OCI-LY3 (cell line): ENCODE results near the gene HEG1.

Experiments
- CTCF ChIP-seq: fragments of 200-600, 300-600 bp; sonication (generic); IDR thresholded peaks from 2 replicates; pipeline ENCODE4 v1.5.1; 2014; ENCODE audit warnings: antibody characterized with exemption, low read length, low read depth
- EZH2phosphoT487 ChIP-seq: fragments of 200-600 bp; shearing (Covaris generic); IDR thresholded peaks from 2 replicates; pipeline ENCODE4 v1.6.1; 2018; ENCODE audit warnings: antibody characterized with exemption, mixed run types, low read depth

DNA sequence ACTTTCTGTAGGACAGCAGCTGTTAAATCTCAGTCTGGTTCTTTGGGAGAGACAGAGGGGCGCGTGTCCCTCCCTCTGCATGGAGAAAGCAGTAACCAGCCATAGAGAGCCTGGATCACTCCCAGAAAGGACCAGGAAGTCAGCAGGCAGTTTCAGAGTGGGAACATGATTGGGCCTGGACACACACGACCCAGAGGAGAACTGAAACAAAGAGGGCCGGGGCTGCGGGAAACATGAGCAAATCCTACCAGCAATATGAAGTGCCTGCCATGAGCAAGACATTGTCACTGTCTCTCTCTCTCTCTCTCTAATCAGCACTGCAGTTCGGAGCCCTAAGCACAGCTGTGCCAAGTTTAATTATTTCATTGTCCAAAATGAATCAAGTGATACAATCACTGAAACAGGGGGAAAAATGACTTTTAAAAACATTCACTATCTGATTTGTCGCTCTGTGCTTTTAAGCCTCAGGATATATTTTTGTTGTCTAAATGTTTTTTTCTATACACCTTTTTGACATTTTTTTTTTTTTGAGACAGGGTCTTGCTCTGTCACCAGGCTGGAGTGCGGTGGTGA, 138.9 kb downstream of the HEG1 start:
- TF ChIP-seq CTCF (no peak), EZH2phosphoT487 (no peak)
